ENCODE measurements around the gene SNCB.

DNA sequence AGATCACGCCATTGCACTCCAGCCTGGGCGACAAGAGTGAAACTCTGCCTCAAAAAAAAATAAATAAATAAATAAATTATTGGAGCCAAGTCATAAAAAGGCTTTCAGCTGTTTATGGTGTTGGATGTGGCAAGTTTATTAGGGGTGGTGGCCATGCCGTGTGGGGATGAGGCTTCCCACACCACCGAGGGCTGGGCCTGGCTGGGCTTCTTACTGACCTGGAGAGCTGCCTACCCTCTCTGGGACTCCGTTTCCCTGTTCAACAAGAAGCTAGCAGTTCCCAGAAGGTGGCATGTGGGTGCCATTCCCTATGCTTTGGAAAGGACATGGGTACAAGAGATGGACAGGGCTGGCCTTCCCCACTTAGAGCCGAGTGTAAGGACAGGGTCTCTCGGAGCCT, 42.9 kb downstream of the SNCB start:
- TF ChIP-seq, protein P1, sequence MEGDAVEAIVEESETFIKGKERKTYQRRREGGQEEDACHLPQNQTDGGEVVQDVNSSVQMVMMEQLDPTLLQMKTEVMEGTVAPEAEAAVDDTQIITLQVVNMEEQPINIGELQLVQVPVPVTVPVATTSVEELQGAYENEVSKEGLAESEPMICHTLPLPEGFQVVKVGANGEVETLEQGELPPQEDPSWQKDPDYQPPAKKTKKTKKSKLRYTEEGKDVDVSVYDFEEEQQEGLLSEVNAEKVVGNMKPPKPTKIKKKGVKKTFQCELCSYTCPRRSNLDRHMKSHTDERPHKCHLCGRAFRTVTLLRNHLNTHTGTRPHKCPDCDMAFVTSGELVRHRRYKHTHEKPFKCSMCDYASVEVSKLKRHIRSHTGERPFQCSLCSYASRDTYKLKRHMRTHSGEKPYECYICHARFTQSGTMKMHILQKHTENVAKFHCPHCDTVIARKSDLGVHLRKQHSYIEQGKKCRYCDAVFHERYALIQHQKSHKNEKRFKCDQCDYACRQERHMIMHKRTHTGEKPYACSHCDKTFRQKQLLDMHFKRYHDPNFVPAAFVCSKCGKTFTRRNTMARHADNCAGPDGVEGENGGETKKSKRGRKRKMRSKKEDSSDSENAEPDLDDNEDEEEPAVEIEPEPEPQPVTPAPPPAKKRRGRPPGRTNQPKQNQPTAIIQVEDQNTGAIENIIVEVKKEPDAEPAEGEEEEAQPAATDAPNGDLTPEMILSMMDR (IDR thresholded peaks at IDR 0.05): no peak
- TF ChIP-seq POLR2AphosphoS5 (IDR thresholded peaks at IDR 0.05) (no peak), POLR2A (IDR thresholded peaks at IDR 0.05) (no peak), EP300 (IDR thresholded peaks at IDR 0.05) (no peak)
